Body of pancreas (tissue), 4 donors: Measurements from ENCODE around the gene CDC42BPA.

Experiments
- POLR2A ChIP-seq, 3 donors: fragments of 450-650 bp; IDR thresholded peaks; one replicate each; pipeline ENCODE4 v1.6.1; 2016; ENCODE audit warnings: antibody characterized with exemption in 3 of 3, mild to moderate bottlenecking in 2 of 3
- TF ChIP-seq, protein P1 (sequence below), 7 experiments: fragments of 450-650 bp in 4 of 7; fragments of 200-600 bp in 3 of 7; sonication (generic) in 3 of 7; IDR thresholded peaks; one replicate each; pipeline ENCODE4 v1.5.1; 2016 to 2019; ENCODE audit warnings: antibody characterized with exemption in 7 of 7

DNA sequence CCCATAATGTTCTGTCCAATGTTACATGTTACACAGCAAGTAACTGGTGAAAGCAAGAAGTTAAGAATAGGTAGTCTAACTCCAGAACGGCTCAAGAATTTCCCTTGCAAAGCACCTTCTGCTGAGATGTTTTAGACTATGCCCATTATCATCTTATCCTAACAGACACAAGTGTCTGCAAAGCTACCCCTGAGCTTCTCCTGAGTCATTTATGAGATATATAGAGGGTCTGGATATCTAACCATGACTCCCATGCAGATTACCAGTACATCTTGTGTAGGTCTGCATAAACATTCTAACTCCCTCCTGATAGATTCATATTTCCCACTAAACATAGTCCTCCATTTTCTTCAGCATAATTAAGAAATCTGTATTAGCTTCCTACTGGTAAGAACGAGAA is 206.5 kb downstream of the CDC42BPA start:
- TF ChIP-seq POLR2A (IDR thresholded peaks at IDR 0.05), result no peak
- TF ChIP-seq, protein P1, sequence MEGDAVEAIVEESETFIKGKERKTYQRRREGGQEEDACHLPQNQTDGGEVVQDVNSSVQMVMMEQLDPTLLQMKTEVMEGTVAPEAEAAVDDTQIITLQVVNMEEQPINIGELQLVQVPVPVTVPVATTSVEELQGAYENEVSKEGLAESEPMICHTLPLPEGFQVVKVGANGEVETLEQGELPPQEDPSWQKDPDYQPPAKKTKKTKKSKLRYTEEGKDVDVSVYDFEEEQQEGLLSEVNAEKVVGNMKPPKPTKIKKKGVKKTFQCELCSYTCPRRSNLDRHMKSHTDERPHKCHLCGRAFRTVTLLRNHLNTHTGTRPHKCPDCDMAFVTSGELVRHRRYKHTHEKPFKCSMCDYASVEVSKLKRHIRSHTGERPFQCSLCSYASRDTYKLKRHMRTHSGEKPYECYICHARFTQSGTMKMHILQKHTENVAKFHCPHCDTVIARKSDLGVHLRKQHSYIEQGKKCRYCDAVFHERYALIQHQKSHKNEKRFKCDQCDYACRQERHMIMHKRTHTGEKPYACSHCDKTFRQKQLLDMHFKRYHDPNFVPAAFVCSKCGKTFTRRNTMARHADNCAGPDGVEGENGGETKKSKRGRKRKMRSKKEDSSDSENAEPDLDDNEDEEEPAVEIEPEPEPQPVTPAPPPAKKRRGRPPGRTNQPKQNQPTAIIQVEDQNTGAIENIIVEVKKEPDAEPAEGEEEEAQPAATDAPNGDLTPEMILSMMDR (IDR thresholded peaks at IDR 0.05), result no peak
